ENCODE results near the gene KLC4. TPM values are rescaled to one million over a fixed set of nuclear protein-coding genes. Genes with fewer than 3 reads are reported as not detected.

KLC4 gene
- total and polyA plus RNA-seq, 9 of the 15 experiments (the other 6 are each of a cell fraction or from before 2014, with no cell fraction given): 1.7 to 16.2 (median 7.7) TPM

GRCh38 chr6:43055966-43056365, 3.5 kb upstream of the KLC4 start:
- in situ Hi-C loops (cut with MboI) (no loop called here), intact Hi-C loops (cut with micrococcal nuclease) (no loop called here)
- 51% methylated on average over 8 of the region's 8 CpGs for WGBS (ENCODE audit: insufficient coverage, low coverage, missing lambda C conversion rate)
- H4K20me1 ChIP-seq (replicated peaks; ENCODE audit: control insufficient read depth, insufficient read depth, low read length): no peaks in the 10 kb centered on the region
- no peak overlapping the region for H3K4me2 ChIP-seq (ENCODE audit: insufficient read depth, low read length)
- no peak for TF ChIP-seq NCOA2 (IDR thresholded peaks at IDR 0.05; ENCODE audit: partially characterized antibody in 2 of 2)
- no peak for TF ChIP-seq ARNT (IDR thresholded peaks at IDR 0.05)
- TF ChIP-seq ZNF143 (CRISPR knock-in tag; IDR thresholded peaks at IDR 0.05): 0 out of 2 replicates have a peak, but pooled peaks have one; percentile 24
- H3K27ac ChIP-seq (ENCODE audit: extremely low read depth, low read depth, low read length): no peak overlapping the region
- ATAC-seq: no peak
- no peak overlapping the region for H2AFZ ChIP-seq (ENCODE audit: low read depth, low read length)
- no peaks in the 10 kb centered on the region for H3K27me3 ChIP-seq (ENCODE audit: control insufficient read depth in 2 of 2, insufficient read depth in 2 of 2, low read length in 2 of 2)
- BruUV-seq (replicated peaks): no TSS peak
- H3K79me2 ChIP-seq (ENCODE audit: control insufficient read depth, insufficient read depth, low read length): peaks cover 44% of the 10 kb centered on the region
- peaks cover 7% of the 10 kb centered on the region for H3K9me1 ChIP-seq (ENCODE audit: control insufficient read depth, insufficient read depth, low read length)
- peak overlapping the region in 1 of 2 experiments; percentile 33; a peak in 1 of 4 replicates for H3K9ac ChIP-seq (ENCODE audit: insufficient read depth in 1 of 2, low read depth in 2 of 2, low read length in 2 of 2)
- no peaks in the 10 kb centered on the region for H3K9me3 ChIP-seq (replicated peaks; ENCODE audit: control insufficient read depth, insufficient read depth, low read depth, low read length)
- H3K4me3 ChIP-seq: no peak overlapping the region
- no peak for DNase-seq (ENCODE audit: extremely low read depth in 1 of 4, low spot score in 3 of 4)
- no peak for FAIRE-seq
- POLR2A ChIA-PET: interaction anchor here (0.6 to 3.2 kb wide), 5 partner anchors 8 to 139 kb away, joined by 3 to 22 read pairs (median 12); no protein-coding TSS in a partner anchor
- peaks cover 59% of the 10 kb centered on the region for H3K36me3 ChIP-seq (ENCODE audit: control insufficient read depth, insufficient read depth, low read length)
- H3K4me1 ChIP-seq (replicated peaks in 1 of 2; ENCODE audit: control insufficient read depth in 2 of 2, insufficient read depth in 2 of 2, low read length in 2 of 2): peaks cover 35 to 36% of the 10 kb centered on the region in 2 experiments
- CTCF ChIA-PET (ENCODE audit: low intra/inter-chr PET ratio): no interaction called here

DNA sequence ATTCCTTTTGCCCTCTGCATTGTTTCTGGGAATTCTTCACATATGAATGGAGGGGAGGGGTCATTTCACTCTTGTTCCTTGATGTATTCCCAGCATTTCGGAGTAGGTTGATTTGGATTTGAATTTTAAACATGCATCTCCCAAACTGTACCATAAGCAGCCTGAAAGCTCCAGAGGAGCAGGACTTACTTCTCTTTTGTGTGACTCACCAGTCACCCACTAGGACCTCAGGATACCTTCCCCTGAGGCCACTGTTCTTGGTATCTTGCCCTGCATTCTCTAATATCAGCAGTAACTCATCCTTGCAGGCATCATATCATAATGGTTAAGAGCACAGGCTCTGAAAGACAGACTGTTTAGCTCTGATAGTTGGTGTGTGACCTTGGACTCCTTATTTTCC, 900 bp upstream of the KLC4 start:
- Histone ChIP-seq H3K9ac (ENCODE audit: insufficient read depth in 1 of 2, low read depth in 2 of 2, low read length in 2 of 2) (peak overlapping the region; percentile 96 to 97), H3K4me3 (peak overlapping the region; percentile 88), H3K36me3 (ENCODE audit: control insufficient read depth, insufficient read depth, low read length) (peaks cover 46% of the 10 kb centered on the region), H3K9me3 (replicated peaks; ENCODE audit: control insufficient read depth, insufficient read depth, low read depth, low read length) (no peaks in the 10 kb centered on the region), H3K4me2 (ENCODE audit: insufficient read depth, low read length) (peak overlapping the region; percentile 96), H3K27me3 (ENCODE audit: control insufficient read depth in 2 of 2, insufficient read depth in 2 of 2, low read length in 2 of 2) (no peaks in the 10 kb centered on the region), H3K4me1 (replicated peaks in 1 of 2; ENCODE audit: control insufficient read depth in 2 of 2, insufficient read depth in 2 of 2, low read length in 2 of 2) (peaks cover 22% of the 10 kb centered on the region in 2 experiments), H3K27ac (ENCODE audit: extremely low read depth, low read depth, low read length) (peak overlapping the region; percentile 96), H2AFZ (ENCODE audit: low read depth, low read length) (no peak overlapping the region), H3K79me2 (ENCODE audit: control insufficient read depth, insufficient read depth, low read length) (peaks cover 24% of the 10 kb centered on the region), H4K20me1 (replicated peaks; ENCODE audit: control insufficient read depth, insufficient read depth, low read length) (no peaks in the 10 kb centered on the region), H3K9me1 (ENCODE audit: control insufficient read depth, insufficient read depth, low read length) (no peaks in the 10 kb centered on the region)
- TF ChIP-seq CBFA2T3 (IDR thresholded peaks at IDR 0.05): peak; percentile 48
- no peak for TF ChIP-seq ERF (CRISPR knock-in tag; IDR thresholded peaks at IDR 0.05)
- 0 out of 2 replicates have a peak, but pooled peaks have one; percentile 14 for TF ChIP-seq ZNF395 (CRISPR knock-in tag; IDR thresholded peaks at IDR 0.05)
- peak; percentile 29; the same call in 1 of the 2 replicates for TF ChIP-seq CBFA2T2 (conservative IDR thresholded peaks at IDR 0.05)
- TF ChIP-seq FOXK1 (CRISPR knock-in tag; IDR thresholded peaks at IDR 0.05; ENCODE audit: borderline replicate concordance): 0 out of 2 replicates have a peak, but pooled peaks have one; percentile 66
- 6% methylated on average over 1 of the region's 1 CpG for WGBS (ENCODE audit: insufficient coverage, low coverage, missing lambda C conversion rate)
- in situ Hi-C loops (cut with MboI): no loop called here
- intact Hi-C loops (cut with micrococcal nuclease): loop anchor here (2.0 kb wide), 1 partner anchor 44 kb away; the partner anchor contains the start of gene KLHDC3
- ChIA-PET CTCF (ENCODE audit: low intra/inter-chr PET ratio) (no interaction called here), POLR2A (interaction anchor here (0.6 to 2.4 kb wide), 7 partner anchors 19 to 116 kb away, joined by 3 to 10 read pairs (median 3); partner anchors contain the start of gene RRP36)
- no TSS peak for BruUV-seq (replicated peaks)
- peak; percentile 19 for FAIRE-seq
- no peak for DNase-seq (ENCODE audit: extremely low read depth in 1 of 4, low spot score in 3 of 4)
- ATAC-seq: no peak
